Pancreas (tissue), 10 donors: ENCODE data around the gene MCM3AP. TPM values are rescaled to one million over a fixed set of nuclear protein-coding genes. Genes with fewer than 3 reads are reported as not detected.

Source experiments
- ATAC-seq, 4 donors: fragments of 200-7000 bp; cut with Tn5 transposase; one replicate each; pipeline versions ENCODE4 v1.8.0 to v1.9.1; 2020; ENCODE audit warnings: mild to moderate bottlenecking in 4 of 4, moderate library complexity in 4 of 4
- DNase-seq, 6 donors: peaks; one replicate each; pipeline ENCODE4 v3.0.0-alpha.2; 2020
- FAIRE-seq: peaks from 2 replicates; lab custom pipeline; 2012; peaks lifted over from hg19 to GRCh38; lab: Jason Lieb, UNC
- H3K27ac ChIP-seq, 4 donors: fragments of 200-600 bp; sonication (generic); 1 replicate in 3 of 4; 2 replicates in 1 of 4; pipeline versions ENCODE4 v1.5.0 to v1.8.0; 2020
- H3K27me3 ChIP-seq, 4 donors: fragments of 200-600 bp; one replicate each; pipeline ENCODE4 v1.8.0; 2021
- H3K36me3 ChIP-seq, 3 donors: fragments of 200-600 bp; sonication (generic) in 1 of 3; one replicate each; pipeline versions ENCODE4 v1.5.0 to v1.8.0; 2020 to 2021
- H3K4me1 ChIP-seq, 3 donors: fragments of 200-600 bp; one replicate each; pipeline ENCODE4 v1.8.0; 2021
- H3K4me3 ChIP-seq, 4 donors: fragments of 200-600 bp; sonication (generic) in 2 of 4; one replicate each; pipeline versions ENCODE4 v1.5.0 to v1.8.0; 2020 to 2021
- H3K9me3 ChIP-seq, 4 donors: fragments of 200-600 bp; one replicate each; pipeline ENCODE4 v1.8.0; 2021
- CTCF ChIP-seq, 4 donors: fragments of 200-600 bp; sonication (generic) in 3 of 4; IDR thresholded peaks; one replicate each; pipeline versions ENCODE4 v1.5.0 to v1.8.0; 2021; ENCODE audit warnings: antibody characterized with exemption in 4 of 4
- WGBS, 2 donors: extraction: QIAGEN DNeasy Blood & Tissue Kit; methylation state at CpG; one replicate each; pipeline ENCODE4 v1.1.7; 2013; 5-methylcytosine and 5-hydroxymethylcytosine counted together
- intact Hi-C, 3 donors: fragments of 100-400 bp; cut with DNase I; formaldehyde crosslinking; loops; one replicate each; pipeline versions ENCODE4 v1.11.1 to v1.14.2; 2022
- polyA plus RNA-seq, 2 donors: library from polyadenylated mRNA; stranded (reverse); fragments of 200-250 nt; gene quantifications; one replicate each; pipeline ENCODE4 v1.2.3, GENCODE V29; 2013
- total RNA-seq, 6 donors: library from RNA; stranded (reverse); fragmentation: NEBNext Ultra II Directional in 4 of 6; extraction: Animal tissue kit (Norgen Biotek cat#: 25700) in 4 of 6; gene quantifications; one replicate each; pipeline versions ENCODE4 v1.2.1 to v1.2.4, GENCODE V29; 2021 to 2023
- donor health status: healthy with polysubstance abuse.
- donor health status: DM: no; HTN: no; CAD: no; lungs with moderate emphysema.
- donor health status: DM: no; HTN: no; CAD: no.
- donor health status: control.
- donor health status: control.
- donor health status: Bipolar disorder and iron deficiency.
- donor health status: DM: yes; HTN: yes; CAD: no.
- donor health status: DM: no; HTN: no; CAD: no.
- donor health status: DM: no; HTN: no; CAD: no.
- donor health status: DM: yes; HTN: yes; CAD: no.

MCM3AP gene
- total and polyA plus RNA-seq, 8 donors = 30.6 to 59.4 (median 38.0) TPM

GRCh38 chr21:46248827-46249226 is 36.6 kb downstream of the MCM3AP start:
- intact Hi-C loops = no loop called here

GRCh38 chr21:46248422-46248782 is 37.0 kb downstream of the MCM3AP start:
- Histone ChIP-seq H3K27ac (no peak overlapping the region), H3K36me3 (peaks cover 0 to 78% (median 20%) of the 10 kb centered on the region in 3 donors), H3K9me3 (no peaks in the 10 kb centered on the region), H3K4me1 (no peaks in the 10 kb centered on the region), H3K4me3 (no peak overlapping the region), H3K27me3 (no peaks in the 10 kb centered on the region)
- WGBS, 2 donors = 88 to 100% methylated on average over 1 of the region's 1 CpG
- no peak for TF ChIP-seq CTCF (IDR thresholded peaks at IDR 0.05)
- intact Hi-C loops = no loop called here
- FAIRE-seq (no peak), ATAC-seq (no peak), DNase-seq (no peak)

More at GRCh38 chr21:46248827-46249226, 36.6 kb downstream of the MCM3AP start:
- Histone ChIP-seq H3K27ac (no peak overlapping the region), H3K4me3 (no peak overlapping the region), H3K4me1 (no peaks in the 10 kb centered on the region), H3K27me3 (no peaks in the 10 kb centered on the region), H3K36me3 (peaks cover 0 to 77% (median 20%) of the 10 kb centered on the region in 3 donors), H3K9me3 (no peaks in the 10 kb centered on the region)
- WGBS, 2 donors = 92 to 96% methylated on average over 2 of the region's 2 CpGs
- DNase-seq = no peak
- no peak for TF ChIP-seq CTCF (IDR thresholded peaks at IDR 0.05)
- ATAC-seq = no peak
- no peak for FAIRE-seq

GRCh38 chr21:46247699-46248421 is 37.6 kb downstream of the MCM3AP start:
- H3K36me3 ChIP-seq = peaks cover 0 to 78% (median 21%) of the 10 kb centered on the region in 3 donors
- ATAC-seq = no peak
- WGBS, 2 donors = 99 to 100% methylated on average over 3 of the region's 3 CpGs
- no peaks in the 10 kb centered on the region for H3K4me1 ChIP-seq
- no peak for DNase-seq
- H3K27me3 ChIP-seq = no peaks in the 10 kb centered on the region
- H3K9me3 ChIP-seq = no peaks in the 10 kb centered on the region
- no peak for TF ChIP-seq CTCF (IDR thresholded peaks at IDR 0.05)
- no peak for FAIRE-seq
- H3K27ac ChIP-seq = no peak overlapping the region
- intact Hi-C loops = no loop called here
- no peak overlapping the region for H3K4me3 ChIP-seq

GRCh38 chr21:46246345-46246744 is 39.1 kb downstream of the MCM3AP start:
- no peak overlapping the region for H3K4me3 ChIP-seq
- no peak for TF ChIP-seq CTCF (IDR thresholded peaks at IDR 0.05)
- ATAC-seq (no peak), FAIRE-seq (no peak), DNase-seq (no peak)
- no peaks in the 10 kb centered on the region for H3K4me1 ChIP-seq
- H3K27me3 ChIP-seq = no peaks in the 10 kb centered on the region
- no peak overlapping the region for H3K27ac ChIP-seq
- peaks cover 0 to 78% (median 21%) of the 10 kb centered on the region in 3 donors for H3K36me3 ChIP-seq
- 82 to 85% methylated on average over 6 of the region's 6 CpGs for WGBS, 2 donors
- intact Hi-C loops = no loop called here
- H3K9me3 ChIP-seq = no peaks in the 10 kb centered on the region

- 85 to 95% methylated on average over 3 of the region's 3 CpGs for WGBS, 2 donors
- Histone ChIP-seq H3K4me3 (no peak overlapping the region), H3K27ac (no peak overlapping the region), H3K27me3 (no peaks in the 10 kb centered on the region), H3K9me3 (no peaks in the 10 kb centered on the region), H3K4me1 (no peaks in the 10 kb centered on the region), H3K36me3 (peaks cover 0 to 71% (median 15%) of the 10 kb centered on the region in 3 donors)
- DNase-seq (no peak), FAIRE-seq (no peak), ATAC-seq (no peak)
- TF ChIP-seq CTCF (IDR thresholded peaks at IDR 0.05) = no peak
- intact Hi-C loops = no loop called here
Measured at GRCh38 chr21:46245213-46245915, 40.0 kb downstream of the MCM3AP start.
